ENCODE data around the gene HOPX. TPM values are rescaled to one million over a fixed set of nuclear protein-coding genes. Genes with fewer than 3 reads are reported as not detected.

HOPX gene
- total RNA-seq = not detected

GRCh38 chr4:56681158-56681852 is at the start of gene HOPX:
HOPX (minus strand) TSS chr4:56681296; CDS start chr4:56657816, 23,480 bp downstream.

Other genes with a start within 250 kb of the HOPX start
- 10 to 100 TPM; 13.8 to 29.3 TPM for gene PPAT, start 245.7 kb downstream of the HOPX start, total RNA-seq
- gene PAICS, start 245.0 kb downstream of the HOPX start, total RNA-seq = 10 to 100 TPM; 39.6 to 89.9 TPM
- 10 to 100 TPM; 47.1 to 66.9 TPM for gene SRP72, start 213.7 kb downstream of the HOPX start, total RNA-seq
- 1 to 10 TPM in 1 of 2 donors, under 1 TPM in 1; 0.33 to 2.4 TPM for gene ARL9, start 175.5 kb downstream of the HOPX start, total RNA-seq
- gene SPINK2, start 140.4 kb upstream of the HOPX start, total RNA-seq = not detected
- gene REST, start 226.6 kb upstream of the HOPX start, total RNA-seq = 10 to 100 TPM; 28.0 to 29.3 TPM

Measured in melanocyte of skin (primary cell).